Measurements from ENCODE around the gene FCGR2B. TPM values are rescaled to one million over a fixed set of nuclear protein-coding genes. Genes with fewer than 3 reads are reported as not detected.

FCGR2B gene
- polyA plus RNA-seq, 1 donor: 0.16 TPM

Other genes with a start within 250 kb of the FCGR2B start
- gene FCGR2A, start 157.7 kb upstream of the FCGR2B start, polyA plus RNA-seq (ENCODE audit: insufficient read length): 3.6 TPM
- gene HSPA6, start 138.6 kb upstream of the FCGR2B start, polyA plus RNA-seq (ENCODE audit: insufficient read length): 0.57 TPM
- 0.81 TPM for gene FCGR3A, start 113.3 kb upstream of the FCGR2B start, polyA plus RNA-seq (ENCODE audit: insufficient read length)
- 0.33 TPM for gene FCGR3B, start 32.0 kb upstream of the FCGR2B start, polyA plus RNA-seq (ENCODE audit: insufficient read length)
- 0.27 TPM for gene FCRLA, start 44.1 kb downstream of the FCGR2B start, polyA plus RNA-seq (ENCODE audit: insufficient read length)
- 0.40 TPM for gene FCRLB, start 58.4 kb downstream of the FCGR2B start, polyA plus RNA-seq (ENCODE audit: insufficient read length)
- gene DUSP12, start 86.6 kb downstream of the FCGR2B start, polyA plus RNA-seq (ENCODE audit: insufficient read length): 24.2 TPM
- gene ATF6, start 103.2 kb downstream of the FCGR2B start, polyA plus RNA-seq (ENCODE audit: insufficient read length): 15.5 TPM